ENCODE results near the gene AP2B1. TPM values are rescaled to one million over a fixed set of nuclear protein-coding genes. Genes with fewer than 3 reads are reported as not detected.

Gene AP2B1
- total RNA-seq, 4 donors from 2014 or later, result 35.6 to 217 (median 39.7) TPM

GRCh38 chr17:35578929-35579432 is 8.1 kb upstream of the AP2B1 start:
- DNase-seq (ENCODE audit: low spot score in 2 of 2), result no peak
- WGBS, 2 donors, result 3 to 4% methylated on average over 11 of the region's 11 CpGs
- peak overlapping the region; percentile 67 for H3K4me3 ChIP-seq (ENCODE audit: low read depth, poor library complexity, severe bottlenecking)
- intact Hi-C loops (cut with DNase I; ENCODE audit: low total_unique reads), result no loop called here
- TF ChIP-seq POLR2A (IDR thresholded peaks at IDR 0.05) (no peak), CTCF (IDR thresholded peaks at IDR 0.05) (no peak)

GRCh38 chr17:35584061-35584460 is 3.1 kb upstream of the AP2B1 start:
- no peak overlapping the region for H3K4me3 ChIP-seq (ENCODE audit: low read depth, poor library complexity, severe bottlenecking)
- 87 to 97% methylated on average over 1 of the region's 1 CpG for WGBS, 2 donors
- no peak for TF ChIP-seq CTCF (IDR thresholded peaks at IDR 0.05)
- TF ChIP-seq POLR2A (IDR thresholded peaks at IDR 0.05), result no peak
- intact Hi-C loops (cut with DNase I; ENCODE audit: low total_unique reads), result no loop called here
- no peak for DNase-seq (ENCODE audit: low spot score in 2 of 2)

- peak overlapping the region; percentile 79 for H3K4me3 ChIP-seq (ENCODE audit: low read depth, poor library complexity, severe bottlenecking)
- no peak for DNase-seq (ENCODE audit: low spot score in 2 of 2)
- WGBS, 2 donors, result 28 to 30% methylated on average over 7 of the region's 7 CpGs
- intact Hi-C loops (cut with DNase I; ENCODE audit: low total_unique reads), result no loop called here
- TF ChIP-seq POLR2A (IDR thresholded peaks at IDR 0.05) (no peak), CTCF (IDR thresholded peaks at IDR 0.05) (no peak)
These were observed 501 bp upstream of the AP2B1 start for GRCh38 chr17:35586569-35587073.

GRCh38 chr17:35588196-35588920 is 1.2 kb downstream of the AP2B1 start:
- intact Hi-C loops (cut with DNase I; ENCODE audit: low total_unique reads), result no loop called here
- DNase-seq (ENCODE audit: low spot score in 2 of 2), result no peak
- 40 to 49% methylated on average over 12 of the region's 12 CpGs for WGBS, 2 donors
- H3K4me3 ChIP-seq (ENCODE audit: low read depth, poor library complexity, severe bottlenecking), result no peak overlapping the region
- no peak for TF ChIP-seq POLR2A (IDR thresholded peaks at IDR 0.05)
- TF ChIP-seq CTCF (IDR thresholded peaks at IDR 0.05), result no peak

GRCh38 chr17:35596072-35596471 is 8.9 kb downstream of the AP2B1 start:
- 80 to 88% methylated on average over 4 of the region's 4 CpGs for WGBS, 2 donors
- no peak overlapping the region for H3K4me3 ChIP-seq (ENCODE audit: low read depth, poor library complexity, severe bottlenecking)
- no peak for TF ChIP-seq POLR2A (IDR thresholded peaks at IDR 0.05)
- TF ChIP-seq CTCF (IDR thresholded peaks at IDR 0.05), result no peak
- no peak for DNase-seq (ENCODE audit: low spot score in 2 of 2)
- intact Hi-C loops (cut with DNase I; ENCODE audit: low total_unique reads), result no loop called here

All from lower leg skin (tissue), 4 donors.